T-cell (primary cell): ENCODE measurements around the gene FXYD3. TPM values are rescaled to one million over a fixed set of nuclear protein-coding genes. Genes with fewer than 3 reads are reported as not detected.
A peak's percentile ranks its signal among the peaks of the same experiment; 100 is the strongest.

Experiments
- ATAC-seq, 4 experiments: fragments of 200-7000 bp in 3 of 4; fragments of 150-1000 bp in 1 of 4; cut with Tn5 transposase; replicated peaks in 1 of 4; 1 replicate in 3 of 4; 2 replicates in 1 of 4; pipeline ENCODE4 v1.10.0; 2021; ENCODE audit warnings: moderate library complexity in 3 of 4, mild to moderate bottlenecking in 2 of 4, moderate number of reproducible peaks in 1 of 4
- CTCF ChIA-PET, 2 donors: fragments of 300-600 bp; sonication (Branson Sonifier 250); formaldehyde crosslinking; loops; one replicate each; lab custom pipeline; 2022; ENCODE audit warnings: antibody characterized with exemption in 2 of 2; lab: Charles Lee
- POLR2A ChIA-PET, 2 donors: fragments of 300-600 bp; sonication (Branson Sonifier 250); formaldehyde crosslinking; loops; one replicate each; lab custom pipeline; 2022; ENCODE audit warnings: antibody characterized with exemption in 2 of 2; lab: Charles Lee
- DNase-seq, 35 experiments: peaks; one replicate each; pipeline versions ENCODE4 v3.0.0 to v3.0.0-alpha.2; 2013 to 2023
- H3K27ac ChIP-seq: one replicate; pipeline ENCODE4 v1.5.1; 2013; ENCODE audit warnings: low read length
- H3K27me3 ChIP-seq, 2 experiments: replicated peaks in 1 of 2; 1 replicate in 1 of 2; 2 replicates in 1 of 2; pipeline versions ENCODE4 v1.6.1 to v1.7.0; 2013; ENCODE audit warnings: low read length in 1 of 2, mixed read lengths in 1 of 2; ENCODE audit not compliant: control insufficient read depth in 2 of 2, insufficient read depth in 2 of 2; ENCODE audit errors: extremely low read depth in 1 of 2
- H3K36me3 ChIP-seq, 2 donors: 1 replicate in 1 of 2; 2 replicates in 1 of 2; pipeline versions ENCODE4 v1.6.1 to v1.7.0; 2013; ENCODE audit warnings: low read length in 1 of 2; ENCODE audit not compliant: control insufficient read depth in 2 of 2, insufficient read depth in 1 of 2; ENCODE audit errors: extremely low read depth in 1 of 2
- H3K4me1 ChIP-seq, 2 experiments: 1 replicate in 1 of 2; 2 replicates in 1 of 2; pipeline versions ENCODE4 v1.6.1 to v1.7.0; 2013; ENCODE audit warnings: low read length in 2 of 2, mixed read lengths in 1 of 2; ENCODE audit not compliant: insufficient read depth in 2 of 2, control insufficient read depth in 1 of 2; ENCODE audit errors: extremely low read depth in 1 of 2
- H3K4me3 ChIP-seq, 2 donors: 1 replicate in 1 of 2; 2 replicates in 1 of 2; pipeline versions ENCODE4 v1.5.1 to v1.7.0; 2013; ENCODE audit warnings: mild to moderate bottlenecking in 2 of 2, low read length in 1 of 2, moderate library complexity in 1 of 2; ENCODE audit not compliant: control insufficient read depth in 1 of 2; ENCODE audit errors: extremely low read depth in 1 of 2
- H3K9me3 ChIP-seq: 2 replicates; pipeline ENCODE4 v1.7.0; 2013
- H3K27ac Mint-ChIP-seq, 2 donors: one replicate each; pipeline ENCODE4 v1.8.0; 2020 to 2021; ENCODE audit warnings: mild to moderate bottlenecking in 2 of 2, mixed read lengths in 2 of 2
- H3K27me3 Mint-ChIP-seq, 2 donors: one replicate each; pipeline ENCODE4 v1.8.0; 2021 to 2022; ENCODE audit warnings: mixed read lengths in 2 of 2
- H3K36me3 Mint-ChIP-seq: one replicate; pipeline ENCODE4 v1.8.0; 2021; ENCODE audit warnings: mixed read lengths
- H3K4me1 Mint-ChIP-seq, 3 donors: one replicate each; pipeline ENCODE4 v1.8.0; 2020 to 2022; ENCODE audit warnings: mixed read lengths in 3 of 3, mild to moderate bottlenecking in 1 of 3
- H3K4me3 Mint-ChIP-seq, 3 donors: one replicate each; pipeline ENCODE4 v1.8.0; 2020 to 2022; ENCODE audit warnings: mild to moderate bottlenecking in 3 of 3, mixed read lengths in 3 of 3, moderate library complexity in 3 of 3
- H3K9me3 Mint-ChIP-seq, 3 donors: one replicate each; pipeline ENCODE4 v1.8.0; 2020 to 2022; ENCODE audit warnings: mixed read lengths in 3 of 3
- whole genome bisulfite sequencing: methylation state at CpG from one replicate; pipeline ENCODE4 v1.1.5; 2013; ENCODE audit warnings: missing lambda C conversion rate; ENCODE audit not compliant: insufficient coverage; 5-methylcytosine and 5-hydroxymethylcytosine counted together
- total RNA-seq, 35 experiments: library from RNA in 6 of 35; stranded (reverse) in 6 of 35; fragments of 120-200 nt in 1 of 35; gene quantifications; one replicate each; pipeline versions ENCODE4 v1.2.1 to v1.2.4 and lab custom pipeline; 2013 to 2026

Gene FXYD3
- total RNA-seq, 5 donors from 2014 or later (not counting 1 experiment from before 2014, with no cell fraction given), result 0.79 to 1.1 TPM; not detected in 3

- H3K9me3 ChIP-seq, result no peaks in the 10 kb centered on the region
- CTCF ChIA-PET, result interaction anchor here (0.5 to 0.7 kb wide), 3 partner anchors 11 to 492 kb away, joined by 3 to 8 read pairs (median 3); no protein-coding TSS in a partner anchor
- Mint-ChIP-seq H3K4me1 (peaks cover 7 to 17% (median 12%) of the 10 kb centered on the region in 3 donors), H3K4me3 (no peak overlapping the region), H3K27ac (no peak overlapping the region), H3K27me3 (peaks cover 4 to 9% of the 10 kb centered on the region in 2 donors), H3K9me3 (no peaks in the 10 kb centered on the region), H3K36me3 (no peaks in the 10 kb centered on the region)
- DNase-seq (no peak), ATAC-seq (no peak)
- no peaks in the 10 kb centered on the region for H3K36me3 ChIP-seq
- peaks cover 0 to 24% of the 10 kb centered on the region in 2 experiments for H3K4me1 ChIP-seq
- POLR2A ChIA-PET, result no interaction called here
- H3K4me3 ChIP-seq, result no peak overlapping the region
- H3K27ac ChIP-seq, result no peak overlapping the region
- H3K27me3 ChIP-seq, result peaks cover 2 to 27% of the 10 kb centered on the region in 2 experiments
- 58% methylated on average over 4 of the region's 9 CpGs for WGBS
Measured at GRCh38 chr19:35090160-35090505, 25.5 kb upstream of the FXYD3 start.

- Histone ChIP-seq H3K27ac (no peak overlapping the region), H3K36me3 (no peaks in the 10 kb centered on the region), H3K4me3 (no peak overlapping the region), H3K4me1 (peaks cover 0 to 19% of the 10 kb centered on the region in 2 experiments), H3K27me3 (peaks cover 2 to 27% of the 10 kb centered on the region in 2 experiments), H3K9me3 (no peaks in the 10 kb centered on the region)
- no peak overlapping the region for H3K4me3 Mint-ChIP-seq
- peak; percentile 61 to 76 (median 68) for ATAC-seq
- H3K27ac Mint-ChIP-seq, result no peak overlapping the region
- POLR2A ChIA-PET, result no interaction called here
- no peaks in the 10 kb centered on the region for H3K36me3 Mint-ChIP-seq
- DNase-seq, result peak in 24 of 35 experiments; percentile 9 to 68 (median 25)
- WGBS, result 25% methylated on average over 27 of the region's 36 CpGs
- H3K27me3 Mint-ChIP-seq, result peaks cover 4 to 9% of the 10 kb centered on the region in 2 donors
- H3K4me1 Mint-ChIP-seq, result peaks cover 4 to 14% (median 10%) of the 10 kb centered on the region in 3 donors
- H3K9me3 Mint-ChIP-seq, result no peaks in the 10 kb centered on the region
- CTCF ChIA-PET, result interaction anchor here in 1 of 2 donors (0.5 to 0.7 kb wide), 2 partner anchors 288 to 491 kb away, joined by 3 to 8 read pairs; no protein-coding TSS in a partner anchor
Measured at GRCh38 chr19:35090506-35091214, 25.0 kb upstream of the FXYD3 start.

- ChIA-PET POLR2A (no interaction called here), CTCF (interaction anchor here in 1 of 2 donors (0.6 kb wide), 1 partner anchor 955 kb away, joined by 3 read pairs; no protein-coding TSS in a partner anchor)
- H3K27ac Mint-ChIP-seq, result no peak overlapping the region
- no peaks in the 10 kb centered on the region for H3K9me3 ChIP-seq
- H3K27ac ChIP-seq, result no peak overlapping the region
- no peaks in the 10 kb centered on the region for H3K36me3 ChIP-seq
- DNase-seq, result no peak
- no peak overlapping the region for H3K4me3 ChIP-seq
- WGBS, result 96% methylated on average over 5 of the region's 5 CpGs
- no peaks in the 10 kb centered on the region for H3K36me3 Mint-ChIP-seq
- peaks cover 0 to 4% (median 4%) of the 10 kb centered on the region in 3 donors for H3K4me1 Mint-ChIP-seq
- peaks cover 0 to 8% of the 10 kb centered on the region in 2 experiments for H3K4me1 ChIP-seq
- H3K9me3 Mint-ChIP-seq, result no peaks in the 10 kb centered on the region
- H3K4me3 Mint-ChIP-seq, result no peak overlapping the region
- ATAC-seq, result no peak
- H3K27me3 ChIP-seq, result peaks cover 2 to 27% of the 10 kb centered on the region in 2 experiments
- H3K27me3 Mint-ChIP-seq, result peaks cover 4 to 9% of the 10 kb centered on the region in 2 donors
Measured at GRCh38 chr19:35093430-35093829, 22.2 kb upstream of the FXYD3 start.

GRCh38 chr19:35093941-35094647 lies 21.5 kb upstream of the FXYD3 start:
- H3K4me3 ChIP-seq, result no peak overlapping the region
- H3K9me3 ChIP-seq, result no peaks in the 10 kb centered on the region
- ChIA-PET POLR2A (no interaction called here), CTCF (interaction anchor here in 1 of 2 donors (0.5 kb wide), 1 partner anchor 99 kb away, joined by 6 read pairs; no protein-coding TSS in a partner anchor)
- Mint-ChIP-seq H3K27ac (no peak overlapping the region), H3K4me1 (peaks cover 0 to 4% (median 4%) of the 10 kb centered on the region in 3 donors), H3K27me3 (peaks cover 4 to 9% of the 10 kb centered on the region in 2 donors), H3K4me3 (no peak overlapping the region), H3K9me3 (no peaks in the 10 kb centered on the region), H3K36me3 (no peaks in the 10 kb centered on the region)
- H3K27ac ChIP-seq, result no peak overlapping the region
- WGBS, result 71% methylated on average over 11 of the region's 11 CpGs
- ATAC-seq (no peak), DNase-seq (no peak)
- peaks cover 0 to 8% of the 10 kb centered on the region in 2 experiments for H3K4me1 ChIP-seq
- H3K27me3 ChIP-seq, result peaks cover 2 to 22% of the 10 kb centered on the region in 2 experiments
- H3K36me3 ChIP-seq, result no peaks in the 10 kb centered on the region

GRCh38 chr19:35094656-35095055 lies 21.0 kb upstream of the FXYD3 start:
- WGBS, result 91% methylated on average over 4 of the region's 4 CpGs
- no peaks in the 10 kb centered on the region for H3K36me3 Mint-ChIP-seq
- no peak overlapping the region for H3K27ac Mint-ChIP-seq
- H3K27ac ChIP-seq, result no peak overlapping the region
- ChIA-PET POLR2A (no interaction called here), CTCF (interaction anchor here in 1 of 2 donors (0.5 kb wide), 1 partner anchor 99 kb away, joined by 6 read pairs; no protein-coding TSS in a partner anchor)
- H3K4me1 Mint-ChIP-seq, result peaks cover 0 to 4% (median 4%) of the 10 kb centered on the region in 3 donors
- ATAC-seq, result no peak
- H3K27me3 Mint-ChIP-seq, result peaks cover 4 to 9% of the 10 kb centered on the region in 2 donors
- H3K4me3 ChIP-seq, result no peak overlapping the region
- H3K9me3 ChIP-seq, result no peaks in the 10 kb centered on the region
- no peaks in the 10 kb centered on the region for H3K36me3 ChIP-seq
- H3K27me3 ChIP-seq, result peaks cover 2 to 24% of the 10 kb centered on the region in 2 experiments
- no peaks in the 10 kb centered on the region for H3K9me3 Mint-ChIP-seq
- no peak overlapping the region for H3K4me3 Mint-ChIP-seq
- no peak for DNase-seq
- peaks cover 0 to 8% of the 10 kb centered on the region in 2 experiments for H3K4me1 ChIP-seq

GRCh38 chr19:35095667-35096368 lies 19.8 kb upstream of the FXYD3 start:
- 88% methylated on average over 6 of the region's 8 CpGs for WGBS
- no peak for DNase-seq
- Histone ChIP-seq H3K4me1 (peaks cover 0 to under 1% of the 10 kb centered on the region in 2 experiments), H3K27ac (no peak overlapping the region), H3K4me3 (no peak overlapping the region), H3K36me3 (no peaks in the 10 kb centered on the region), H3K9me3 (no peaks in the 10 kb centered on the region), H3K27me3 (peaks cover 2 to 15% of the 10 kb centered on the region in 2 experiments)
- POLR2A ChIA-PET, result no interaction called here
- Mint-ChIP-seq H3K36me3 (no peaks in the 10 kb centered on the region), H3K4me3 (no peak overlapping the region), H3K9me3 (no peaks in the 10 kb centered on the region), H3K27me3 (peaks cover 2 to 4% of the 10 kb centered on the region in 2 donors), H3K4me1 (no peaks in the 10 kb centered on the region), H3K27ac (no peak overlapping the region)
- CTCF ChIA-PET, result no interaction called here
- no peak for ATAC-seq
